Amniotic epithelial cell (primary cell): Measurements from ENCODE around the gene PNMA6A.
"Not testable (repeated sequence)": the region's sequence is repeated elsewhere in the genome, so short reads cannot be mapped to it uniquely, and the experiment has no call there.

Experiments used
- DNase-seq: peaks from one replicate; pipeline ENCODE4 v3.0.0-alpha.2; 2010; ENCODE audit warnings: low read depth

The PNMA6A gene

GRCh38 chrX:153075366-153075765 lies 3.1 kb downstream of the PNMA6A start:
- DNase-seq = no peak

DNA sequence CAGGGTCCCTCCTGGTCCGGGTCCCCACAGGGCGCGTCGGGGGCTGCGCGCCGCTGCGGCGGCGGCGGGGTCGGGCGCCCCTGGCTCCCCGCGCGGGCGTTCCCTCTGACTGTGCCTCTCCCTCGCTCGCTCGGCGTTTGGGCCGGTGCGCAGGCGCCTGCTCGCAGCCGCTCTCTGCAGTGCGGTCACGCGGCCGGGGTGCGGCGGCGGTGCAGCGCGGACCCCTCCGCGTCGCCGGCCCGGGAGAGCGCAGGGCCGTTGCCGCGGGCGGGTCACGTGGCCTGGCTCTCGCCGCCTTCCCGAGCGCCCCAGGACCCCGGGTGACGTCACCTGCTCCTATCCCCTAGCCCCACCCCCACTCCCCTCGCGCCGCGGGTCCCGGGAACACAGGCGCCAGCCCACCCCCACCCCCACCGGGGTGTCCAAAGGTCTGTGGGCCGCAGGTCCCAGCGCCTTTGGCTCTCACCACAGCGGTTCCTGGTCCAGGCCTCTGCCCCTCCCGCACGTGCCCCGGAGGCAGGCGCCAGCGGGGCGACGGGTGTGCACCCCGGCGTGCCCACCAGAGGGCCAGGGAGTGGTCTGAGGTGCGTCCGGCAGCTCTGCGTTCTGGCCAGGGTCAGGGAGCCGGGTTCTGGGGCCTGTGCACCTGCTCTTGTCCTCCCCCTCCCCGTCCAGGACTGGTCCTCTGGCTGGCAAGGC lies 5.3 kb downstream of the PNMA6A start:
- DNase-seq = not testable (repeated sequence)

DNA sequence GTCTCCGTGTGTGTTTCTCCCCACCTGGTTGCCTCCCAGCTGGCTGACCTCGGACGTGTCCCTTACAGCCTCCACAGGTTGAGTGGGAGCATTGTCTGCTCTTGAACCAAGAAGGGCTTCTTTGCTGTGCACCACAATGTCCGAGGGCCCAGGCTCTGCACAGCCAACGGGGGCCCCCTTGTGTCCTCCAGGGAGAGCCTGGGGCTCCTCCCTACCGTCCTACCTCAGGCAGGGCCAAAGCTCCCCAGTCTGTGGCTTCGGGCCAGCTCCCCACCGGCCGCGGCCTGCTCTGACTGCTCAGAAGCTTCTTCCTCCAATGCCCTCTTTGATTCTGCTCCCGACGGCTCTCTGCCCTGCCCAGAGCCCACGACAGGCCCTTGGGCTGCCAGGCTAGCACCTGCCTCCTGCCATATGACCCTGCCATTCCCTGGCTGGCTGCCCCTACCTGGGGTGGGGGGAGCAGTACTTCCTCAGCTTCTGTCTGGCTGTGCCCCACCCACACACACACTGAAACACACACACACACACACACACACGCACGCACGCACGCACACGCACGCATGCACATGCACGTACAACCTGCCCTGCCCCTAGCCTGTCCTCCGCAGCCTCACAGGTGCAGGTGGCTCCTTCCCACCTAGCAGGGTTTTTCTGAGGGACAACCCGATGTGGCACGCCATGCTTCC lies 11.1 kb downstream of the PNMA6A start:
- not testable (repeated sequence) for DNase-seq

DNA sequence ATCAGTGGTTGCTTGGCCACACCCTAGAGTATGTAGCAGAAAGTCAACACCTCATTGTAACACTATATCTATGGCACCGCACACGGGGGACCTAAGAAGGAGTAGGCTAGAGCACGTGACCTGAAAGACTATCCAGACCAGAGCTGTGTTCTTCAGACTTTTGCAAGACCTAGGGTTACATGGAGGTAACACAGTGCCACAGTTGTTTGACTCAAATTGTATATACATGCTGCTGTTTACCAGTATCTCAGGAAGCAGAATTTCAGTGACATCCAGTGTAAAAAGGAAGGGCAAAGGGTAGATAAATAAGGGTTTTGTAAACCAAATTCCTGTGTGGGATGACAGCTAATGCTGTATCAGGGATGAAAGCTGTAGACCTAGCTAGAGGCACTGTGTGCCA lies 30.2 kb downstream of the PNMA6A start:
- no peak for DNase-seq

DNA sequence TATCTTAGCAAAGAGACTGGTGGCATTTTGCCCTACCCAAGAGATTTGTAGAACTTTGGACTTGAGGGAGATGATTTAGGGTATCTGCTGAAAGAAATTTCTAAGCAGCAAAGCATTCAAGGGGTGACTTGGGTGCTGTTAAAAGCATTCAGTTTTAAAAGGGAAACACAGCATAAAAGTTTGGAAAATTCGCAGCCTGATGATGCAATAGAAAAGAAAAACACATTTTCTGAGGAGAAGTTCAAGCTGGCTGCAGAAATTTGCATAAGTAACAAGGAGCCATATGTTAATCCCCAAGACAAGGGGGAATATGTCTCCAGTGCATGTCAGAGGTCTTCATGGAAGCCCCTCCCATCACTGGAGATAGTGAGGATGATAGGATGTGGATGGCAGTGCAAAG lies 32.7 kb downstream of the PNMA6A start:
- DNase-seq = not testable (repeated sequence)

DNA sequence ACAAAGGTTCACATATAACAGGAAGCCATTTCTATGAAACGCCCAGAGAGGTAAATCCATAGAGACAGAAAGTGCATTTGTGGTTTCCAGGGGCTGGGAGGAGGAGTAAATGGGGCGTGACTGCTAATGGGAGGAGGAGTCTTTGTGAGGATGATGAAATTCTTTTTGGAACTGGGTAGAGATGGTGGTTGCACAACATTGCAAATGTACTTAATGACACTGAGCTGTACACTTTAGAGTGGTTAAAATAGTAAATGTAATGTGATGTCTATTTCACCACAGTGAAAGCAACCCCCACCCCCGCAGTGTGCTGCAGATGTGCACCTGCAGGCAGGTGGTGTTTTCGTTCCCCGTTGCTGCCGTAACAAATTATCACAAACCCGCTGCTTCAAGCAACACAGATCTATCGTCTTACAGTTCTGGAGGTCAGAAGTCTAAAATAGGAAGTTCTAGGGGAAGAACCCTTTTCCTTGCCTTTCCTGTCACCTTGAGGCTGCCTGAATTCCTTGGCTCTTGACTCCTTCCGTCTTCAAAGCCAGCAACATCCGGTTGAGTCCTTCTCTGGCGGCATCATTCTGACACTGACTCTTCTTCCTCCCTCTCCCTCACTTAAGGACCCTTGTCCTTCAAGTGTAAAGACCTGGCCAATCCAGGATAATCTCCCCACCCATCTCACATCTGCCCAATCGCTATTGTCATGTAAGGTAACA lies 34.0 kb downstream of the PNMA6A start:
- DNase-seq = not testable (repeated sequence)

- not testable (repeated sequence) for DNase-seq
Observed at GRCh38 chrX:153110735-153111134, 38.5 kb downstream of the PNMA6A start.

DNA sequence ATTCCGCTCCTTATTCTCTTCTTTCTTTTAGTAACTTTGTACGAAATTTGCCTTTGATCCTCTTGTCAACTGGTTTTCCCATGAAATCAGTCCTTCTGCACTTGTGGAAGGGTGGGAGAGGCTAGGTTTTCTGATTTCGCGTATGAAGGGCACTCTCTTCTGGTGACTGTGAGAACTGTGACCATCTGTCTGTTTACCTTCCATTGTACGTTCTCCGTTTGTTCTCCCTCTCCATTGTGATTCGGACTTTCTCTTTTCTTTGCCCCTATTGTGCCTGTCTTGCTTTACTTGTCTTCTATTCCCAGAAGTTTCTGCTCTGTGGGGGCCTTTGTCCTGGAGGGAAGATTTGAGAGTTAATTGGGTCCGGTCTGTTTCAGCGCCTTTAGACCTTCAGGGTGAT lies 41.6 kb downstream of the PNMA6A start:
- not testable (repeated sequence) for DNase-seq

DNA sequence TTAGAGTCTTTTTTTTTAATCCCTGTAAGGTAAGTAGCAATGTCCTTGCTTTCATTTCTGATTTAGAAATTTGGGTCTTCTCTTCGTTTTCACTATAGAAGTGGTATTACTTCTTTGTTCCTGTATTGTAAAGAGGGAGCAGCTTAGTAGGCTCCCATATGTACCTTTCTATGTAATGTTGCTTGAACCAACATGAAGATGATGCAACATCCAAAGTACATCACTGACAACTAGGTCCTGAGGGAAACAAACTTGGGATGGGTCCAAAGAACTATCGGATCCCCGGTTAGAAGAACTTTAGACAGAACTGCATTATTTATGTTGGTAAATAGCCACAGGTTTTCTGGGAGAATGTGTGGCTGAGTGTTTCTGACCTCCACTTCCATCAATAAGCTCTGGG lies 45.5 kb downstream of the PNMA6A start:
- not testable (repeated sequence) for DNase-seq

DNA sequence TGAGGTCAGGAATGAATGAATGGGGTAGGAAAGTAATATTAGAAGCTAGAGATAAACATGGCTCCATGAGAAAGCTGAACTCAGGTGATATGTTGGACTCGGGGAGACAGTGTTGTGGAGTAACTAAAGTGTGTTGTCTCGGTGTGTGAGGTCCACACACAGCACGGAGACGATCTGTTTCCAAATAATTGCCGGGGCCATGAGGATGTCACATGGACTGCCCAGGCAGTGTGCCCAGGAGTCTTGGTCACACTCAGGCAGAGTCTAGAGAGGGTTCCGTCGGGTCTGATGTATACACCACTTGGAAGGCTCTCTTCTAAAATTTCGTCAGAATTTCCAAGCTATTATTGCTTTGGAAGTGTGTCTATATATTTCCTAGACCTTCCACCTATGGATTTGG lies 48.0 kb downstream of the PNMA6A start:
- DNase-seq = not testable (repeated sequence)

GRCh38 chrX:153123468-153123867 lies 51.2 kb downstream of the PNMA6A start:
- not testable (repeated sequence) for DNase-seq
